ENCODE measurements around the gene SPECC1. TPM values are rescaled to one million over a fixed set of nuclear protein-coding genes. Genes with fewer than 3 reads are reported as not detected.

Gene SPECC1
- total RNA-seq, 1 experiment from 2014 or later: 43.5 TPM

- TF ChIP-seq JUND (IDR thresholded peaks at IDR 0.05) (no peak), SRF (IDR thresholded peaks at IDR 0.05; ENCODE audit: low read depth) (no peak), REST (IDR thresholded peaks at IDR 0.05; ENCODE audit: low read depth) (no peak)
- Histone ChIP-seq H3K27ac (ENCODE audit: low read depth, low read length) (no peak overlapping the region), H3K9me3 (ENCODE audit: control insufficient read depth in 1 of 2, insufficient read depth in 1 of 2, low read depth in 1 of 2, low read length in 2 of 2) (no peaks in the 10 kb centered on the region), H3K9ac (ENCODE audit: low read length) (no peak overlapping the region), H4K20me1 (ENCODE audit: insufficient read depth) (no peaks in the 10 kb centered on the region; the same call in 1 of the 2 replicates), H3K36me3 (ENCODE audit: control insufficient read depth in 1 of 2, insufficient read depth in 2 of 2, low read length in 2 of 2) (no peaks in the 10 kb centered on the region), H2AFZ (ENCODE audit: low read depth, low read length, poor library complexity, severe bottlenecking) (no peak overlapping the region), H3K4me1 (ENCODE audit: control insufficient read depth in 1 of 2, insufficient read depth in 2 of 2, low read length in 2 of 2) (peaks cover 0 to 4% of the 10 kb centered on the region in 2 experiments; a peak in 1 of 4 replicates), H3K4me2 (ENCODE audit: low read length) (no peak overlapping the region), H3K4me3 (replicated peaks in 1 of 2; ENCODE audit: low read depth in 1 of 2, low read length in 2 of 2) (no peak overlapping the region), H3K27me3 (ENCODE audit: insufficient read depth, low read length) (no peaks in the 10 kb centered on the region), H3K79me2 (ENCODE audit: insufficient read depth, low read length) (no peaks in the 10 kb centered on the region; the same call in 1 of the 2 replicates), H3K9me2 (ENCODE audit: insufficient read depth) (no peaks in the 10 kb centered on the region)
- ChIA-PET CTCF (no interaction called here), POLR2A (no interaction called here), RAD21 (ENCODE audit: low non-redundant PET in 1 of 2, low total read pairs in 2 of 2, uncharacterized antibody in 2 of 2, unreplicated experiment in 2 of 2) (no interaction called here)
- no peak for ATAC-seq
- intact Hi-C loops (cut with micrococcal nuclease): no loop called here
- no TSS peak for BruUV-seq (replicated peaks)
- no peak for DNase-seq (ENCODE audit: low read depth, low spot score)
Observed at GRCh38 chr17:20203761-20204263, 194.7 kb downstream of the SPECC1 start.

- DNase-seq (ENCODE audit: low read depth, low spot score): no peak
- Histone ChIP-seq H3K9me3 (ENCODE audit: control insufficient read depth in 1 of 2, insufficient read depth in 1 of 2, low read depth in 1 of 2, low read length in 2 of 2) (no peaks in the 10 kb centered on the region), H3K9me2 (ENCODE audit: insufficient read depth) (no peaks in the 10 kb centered on the region), H3K9ac (ENCODE audit: low read length) (no peak overlapping the region), H3K4me2 (ENCODE audit: low read length) (no peak overlapping the region), H3K36me3 (ENCODE audit: control insufficient read depth in 1 of 2, insufficient read depth in 2 of 2, low read length in 2 of 2) (no peaks in the 10 kb centered on the region), H3K27ac (ENCODE audit: low read depth, low read length) (no peak overlapping the region), H3K79me2 (ENCODE audit: insufficient read depth, low read length) (no peaks in the 10 kb centered on the region; the same call in 1 of the 2 replicates), H4K20me1 (ENCODE audit: insufficient read depth) (no peaks in the 10 kb centered on the region; the same call in 1 of the 2 replicates), H3K27me3 (ENCODE audit: insufficient read depth, low read length) (no peaks in the 10 kb centered on the region), H3K4me1 (ENCODE audit: control insufficient read depth in 1 of 2, insufficient read depth in 2 of 2, low read length in 2 of 2) (peaks cover 0 to 4% of the 10 kb centered on the region in 2 experiments; a peak in 1 of 4 replicates), H2AFZ (ENCODE audit: low read depth, low read length, poor library complexity, severe bottlenecking) (no peak overlapping the region), H3K4me3 (replicated peaks in 1 of 2; ENCODE audit: low read depth in 1 of 2, low read length in 2 of 2) (no peak overlapping the region)
- ATAC-seq: no peak
- ChIA-PET RAD21 (ENCODE audit: low non-redundant PET in 1 of 2, low total read pairs in 2 of 2, uncharacterized antibody in 2 of 2, unreplicated experiment in 2 of 2) (no interaction called here), POLR2A (no interaction called here), CTCF (interaction anchor here (0.9 to 1.0 kb wide), 2 partner anchors 115 to 213 kb away, joined by 3 read pairs; no protein-coding TSS in a partner anchor)
- intact Hi-C loops (cut with micrococcal nuclease): no loop called here
- BruUV-seq (replicated peaks): no TSS peak
- TF ChIP-seq CEBPB (IDR thresholded peaks at IDR 0.05; ENCODE audit: low read depth) (no peak), CBX3 (IDR thresholded peaks at IDR 0.05; ENCODE audit: low read depth) (no peak), TCF7L2 (IDR thresholded peaks at IDR 0.05; ENCODE audit: borderline replicate concordance, extremely low read depth, insufficient read depth, insufficient read length) (no peak), EZH2 (IDR thresholded peaks at IDR 0.05) (no peak), SRF (IDR thresholded peaks at IDR 0.05; ENCODE audit: low read depth) (no peak), YY1 (IDR thresholded peaks at IDR 0.05; ENCODE audit: extremely low read depth, insufficient replicate concordance, low read depth, low read length) (no peak), RAD21 (IDR thresholded peaks at IDR 0.05; ENCODE audit: low read depth) (no peak), FOSL1 (IDR thresholded peaks at IDR 0.05; ENCODE audit: low read depth) (no peak), ELF1 (IDR thresholded peaks at IDR 0.05; ENCODE audit: borderline replicate concordance, low read depth) (no peak), POLR2A (IDR thresholded peaks at IDR 0.05; ENCODE audit: borderline replicate concordance, extremely low read depth, insufficient read depth, insufficient read length) (no peak), SIN3A (IDR thresholded peaks at IDR 0.05; ENCODE audit: low read depth) (no peak), CTCF (IDR thresholded peaks at IDR 0.05 in 2 of 3, conservative IDR thresholded peaks at IDR 0.05 in 1 of 3; ENCODE audit: borderline replicate concordance in 1 of 3, insufficient read depth in 1 of 3, low read depth in 2 of 3, low read length in 2 of 3) (no peak)
Observed at GRCh38 chr17:20205609-20206008, 196.4 kb downstream of the SPECC1 start.

Measured in HCT116 (cell line).